HUES48 (cell line): Measurements from ENCODE around the gene KRT27.

Experiments
- H3K27ac ChIP-seq: one replicate; pipeline ENCODE4 v1.7.0; 2013; ENCODE audit warnings: low read depth, low read length, inconsistent platforms
- H3K27me3 ChIP-seq: 2 replicates; pipeline ENCODE4 v1.6.1; 2013; ENCODE audit warnings: mild to moderate bottlenecking, low read length; ENCODE audit not compliant: control insufficient read depth, insufficient read depth
- H3K36me3 ChIP-seq: 2 replicates; pipeline ENCODE4 v1.6.1; 2013; ENCODE audit warnings: low read length; ENCODE audit not compliant: control insufficient read depth, insufficient read depth
- H3K4me1 ChIP-seq: 2 replicates; pipeline ENCODE4 v1.6.1; 2013; ENCODE audit warnings: mild to moderate bottlenecking, low read length; ENCODE audit not compliant: control insufficient read depth, insufficient read depth
- H3K4me3 ChIP-seq: 2 replicates; pipeline ENCODE4 v1.5.1; 2013; ENCODE audit warnings: mild to moderate bottlenecking, low read depth, low read length
- H3K9ac ChIP-seq: 2 replicates; pipeline ENCODE4 v1.6.1; 2013; ENCODE audit warnings: mild to moderate bottlenecking, low read depth, low read length, moderate library complexity
- H3K9me3 ChIP-seq: 2 replicates; pipeline ENCODE4 v1.6.1; 2013; ENCODE audit warnings: low read length; ENCODE audit not compliant: control insufficient read depth, insufficient read depth

Gene KRT27

DNA sequence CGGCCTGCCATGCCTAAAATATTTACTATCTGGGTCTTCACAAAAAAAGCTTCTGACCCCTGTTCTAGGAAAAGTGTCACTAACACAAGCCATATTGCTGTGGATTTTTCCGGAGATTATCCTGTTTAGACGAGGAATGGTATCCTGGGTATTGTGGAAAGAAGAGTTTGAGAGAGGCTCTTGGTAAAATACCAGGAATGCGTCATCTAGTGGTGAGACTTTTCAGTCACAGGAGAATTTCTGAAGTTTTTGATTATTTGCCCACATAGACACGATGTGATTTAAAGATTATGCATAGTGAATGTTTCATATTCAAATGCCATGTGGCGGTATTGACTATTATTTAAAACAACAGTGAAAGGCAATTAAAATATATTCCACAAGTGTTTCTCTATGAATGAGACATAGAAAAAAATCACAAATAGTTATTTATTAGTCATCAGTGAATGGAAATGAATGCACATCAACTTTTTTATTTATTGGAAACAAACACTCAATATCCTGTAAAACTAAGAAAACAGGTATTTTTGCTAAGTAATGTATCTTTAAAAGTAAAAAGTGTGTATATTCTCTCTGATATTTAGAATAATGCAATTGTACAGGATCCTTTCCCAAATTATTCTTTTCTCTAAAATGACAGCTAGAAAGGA is 9.6 kb upstream of the KRT27 start:
- Histone ChIP-seq H3K9ac (no peak overlapping the region), H3K36me3 (no peaks in the 10 kb centered on the region), H3K9me3 (no peaks in the 10 kb centered on the region), H3K4me1 (no peaks in the 10 kb centered on the region), H3K27me3 (no peaks in the 10 kb centered on the region), H3K4me3 (no peak overlapping the region), H3K27ac (no peak overlapping the region)

DNA sequence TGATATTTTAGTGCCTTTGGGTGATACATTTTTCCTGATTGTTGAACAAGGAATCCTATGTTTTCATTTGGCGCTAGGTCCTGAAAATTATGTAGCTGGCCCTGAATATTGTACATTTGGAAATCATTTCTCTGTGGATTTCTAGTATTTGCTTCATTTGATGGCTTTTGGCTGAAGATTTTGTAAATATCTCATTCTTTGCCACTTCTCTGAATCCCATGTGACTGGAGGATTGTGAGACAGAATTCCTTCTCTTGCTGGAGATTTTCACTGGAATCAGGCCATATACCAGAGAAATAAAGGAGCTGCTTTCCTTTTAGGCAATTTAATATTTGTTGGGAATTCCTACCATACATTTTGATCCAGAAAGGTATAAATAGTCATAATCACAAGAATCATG is 8.8 kb upstream of the KRT27 start:
- Histone ChIP-seq H3K36me3 (no peaks in the 10 kb centered on the region), H3K27ac (no peak overlapping the region), H3K27me3 (no peaks in the 10 kb centered on the region), H3K4me1 (no peaks in the 10 kb centered on the region), H3K9ac (no peak overlapping the region), H3K4me3 (no peak overlapping the region), H3K9me3 (no peaks in the 10 kb centered on the region)

DNA sequence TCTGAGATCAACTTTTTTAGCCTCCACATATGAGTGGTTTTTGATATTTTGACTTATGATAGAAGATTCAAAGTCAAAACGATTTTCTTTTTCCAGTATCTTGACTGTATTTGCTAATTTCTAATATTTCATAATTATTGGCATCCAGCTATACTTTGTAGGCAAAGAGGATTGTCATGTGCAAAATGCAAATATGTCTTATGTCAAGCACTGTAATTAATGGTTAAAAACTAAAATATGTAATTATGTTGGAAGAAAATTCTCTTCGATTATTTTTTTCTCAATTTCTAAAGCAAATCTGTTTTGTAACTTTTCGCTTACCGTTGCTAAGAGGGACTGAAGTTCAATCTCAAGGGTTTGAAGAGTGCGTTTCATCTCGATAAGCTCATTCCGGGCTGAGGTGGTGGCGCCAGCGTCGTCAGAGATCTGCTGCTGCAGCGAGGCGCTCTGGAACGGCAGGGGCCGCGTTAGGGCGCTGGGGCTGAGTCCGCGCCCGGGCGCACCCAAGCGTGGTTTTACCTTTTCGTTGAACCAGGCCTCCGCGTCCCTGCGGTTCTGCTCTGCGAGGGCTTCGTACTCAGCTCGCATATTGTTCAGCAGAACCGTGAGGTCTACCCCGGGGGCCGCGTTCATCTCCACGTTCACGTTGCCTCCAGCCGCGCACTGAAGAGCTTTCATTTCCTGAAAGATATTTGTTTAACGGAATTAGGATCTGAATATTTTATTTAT is 3.0 kb downstream of the KRT27 start:
- H3K4me3 ChIP-seq, result no peak overlapping the region
- H3K27me3 ChIP-seq, result peaks cover 16% of the 10 kb centered on the region
- H3K27ac ChIP-seq, result no peak overlapping the region
- no peaks in the 10 kb centered on the region for H3K9me3 ChIP-seq
- no peak overlapping the region for H3K9ac ChIP-seq
- H3K4me1 ChIP-seq, result no peaks in the 10 kb centered on the region
- no peaks in the 10 kb centered on the region for H3K36me3 ChIP-seq

DNA sequence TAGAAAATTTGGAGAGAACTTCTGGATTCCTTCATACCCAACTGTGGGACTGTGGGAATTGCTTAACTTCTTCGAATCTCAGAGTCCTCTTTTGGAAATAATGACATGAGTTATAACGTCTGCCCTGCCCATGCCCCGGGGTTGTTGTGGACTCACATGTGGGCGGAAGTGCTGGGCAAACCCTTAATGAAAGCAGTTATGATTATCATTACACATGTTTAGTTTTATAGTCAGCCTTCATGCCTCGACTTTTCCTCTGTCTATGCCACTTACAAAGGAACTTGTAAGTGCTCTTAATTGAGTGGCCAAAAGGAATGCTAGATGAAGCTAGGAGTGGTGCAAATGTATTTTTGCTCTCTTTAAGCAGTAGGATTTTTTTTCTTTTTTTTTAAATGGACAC is 3.9 kb downstream of the KRT27 start:
- Histone ChIP-seq H3K4me1 (no peaks in the 10 kb centered on the region), H3K27me3 (peaks cover 16% of the 10 kb centered on the region), H3K27ac (no peak overlapping the region), H3K9ac (no peak overlapping the region), H3K9me3 (no peaks in the 10 kb centered on the region), H3K36me3 (no peaks in the 10 kb centered on the region), H3K4me3 (no peak overlapping the region)

DNA sequence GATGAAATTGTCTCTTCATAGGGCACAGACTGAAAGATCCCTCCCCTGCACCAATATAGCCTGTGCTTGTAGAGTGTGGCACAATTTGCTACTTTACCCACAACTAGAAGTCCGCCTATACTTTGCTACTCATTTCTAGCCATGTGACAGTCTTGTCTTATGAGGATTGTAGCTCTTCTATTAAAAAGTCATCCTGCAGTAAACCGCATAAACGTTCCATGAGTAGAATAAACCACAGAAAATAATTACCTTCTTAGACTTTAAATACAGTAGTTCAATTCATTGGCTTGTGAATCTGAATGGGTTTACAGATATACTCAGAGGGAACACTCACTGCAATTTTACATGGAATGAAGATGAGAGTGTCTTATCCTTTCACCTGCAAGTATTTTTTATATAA is 4.4 kb downstream of the KRT27 start:
- Histone ChIP-seq H3K27ac (no peak overlapping the region), H3K27me3 (peaks cover 16% of the 10 kb centered on the region), H3K9me3 (no peaks in the 10 kb centered on the region), H3K9ac (no peak overlapping the region), H3K4me1 (no peaks in the 10 kb centered on the region), H3K36me3 (no peaks in the 10 kb centered on the region), H3K4me3 (no peak overlapping the region)

DNA sequence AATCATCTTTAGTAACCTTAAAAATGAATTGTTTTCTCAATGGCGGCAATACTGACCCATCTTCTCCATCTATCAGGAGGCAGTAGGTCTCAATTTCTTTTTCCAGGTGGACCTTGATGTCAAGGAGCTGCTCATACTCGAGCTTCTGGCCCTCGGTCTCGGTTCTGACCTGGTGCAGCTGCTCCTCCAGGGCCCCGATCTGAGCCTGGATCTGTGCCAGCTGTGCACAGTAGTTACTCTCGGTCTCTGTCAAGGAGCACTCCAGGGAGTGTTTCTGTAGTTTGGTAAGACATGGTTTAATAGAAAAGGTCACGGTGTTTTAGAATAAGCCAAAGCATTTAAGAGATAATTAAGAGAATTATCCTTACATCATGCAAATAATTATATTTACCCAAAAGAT is 4.9 kb downstream of the KRT27 start:
- Histone ChIP-seq H3K36me3 (no peaks in the 10 kb centered on the region), H3K4me1 (no peaks in the 10 kb centered on the region), H3K9ac (no peak overlapping the region), H3K4me3 (no peak overlapping the region), H3K27ac (no peak overlapping the region), H3K9me3 (no peaks in the 10 kb centered on the region), H3K27me3 (peaks cover 16% of the 10 kb centered on the region)

DNA sequence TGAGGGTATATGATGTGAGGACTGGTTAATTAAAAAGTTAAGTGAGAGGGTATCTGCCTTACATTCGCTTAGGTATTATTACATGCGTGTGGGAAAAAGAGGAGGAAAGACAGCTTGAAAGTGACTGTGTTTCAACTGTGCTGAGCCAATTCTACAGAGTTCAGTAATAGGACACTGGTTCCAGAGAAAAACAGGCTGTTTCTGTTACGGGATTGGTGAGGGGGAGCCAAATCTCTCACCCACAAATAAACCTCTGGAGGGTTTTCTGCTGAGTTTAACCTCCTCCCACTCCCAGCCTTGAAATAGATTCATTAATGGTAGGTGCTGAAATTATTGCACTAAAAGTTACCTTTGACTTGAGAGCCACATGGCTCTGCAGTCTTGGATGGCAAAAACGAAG is 6.4 kb downstream of the KRT27 start:
- peaks cover 16% of the 10 kb centered on the region for H3K27me3 ChIP-seq
- H3K9ac ChIP-seq, result no peak overlapping the region
- H3K4me1 ChIP-seq, result no peaks in the 10 kb centered on the region
- H3K36me3 ChIP-seq, result no peaks in the 10 kb centered on the region
- H3K27ac ChIP-seq, result no peak overlapping the region
- H3K4me3 ChIP-seq, result no peak overlapping the region
- H3K9me3 ChIP-seq, result no peaks in the 10 kb centered on the region

DNA sequence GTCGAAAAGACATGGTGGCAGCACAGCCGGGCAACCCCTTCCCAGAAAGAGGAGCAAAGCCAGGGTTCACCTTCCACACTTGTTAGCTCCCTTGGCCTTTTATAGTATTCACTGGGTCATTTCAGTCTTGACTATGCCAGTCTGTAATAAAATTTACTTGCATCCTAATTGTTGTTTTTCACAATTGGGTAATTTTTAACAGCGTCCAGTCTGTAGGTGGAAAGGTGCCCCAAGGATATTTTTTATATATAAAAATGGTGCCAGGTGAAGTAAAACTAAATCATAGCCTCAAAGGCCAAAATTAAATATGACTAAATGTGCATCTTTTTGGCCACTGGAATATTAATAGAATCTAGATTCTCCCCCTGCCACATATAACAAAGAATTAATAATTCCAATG is 10.2 kb downstream of the KRT27 start, which contains the start of gene KRT26:
TSS of gene KRT26 (minus strand) at position 101 of the 400 bp plus-strand sequence. CDS start at position 13, 88 bp downstream.
- no peaks in the 10 kb centered on the region for H3K27me3 ChIP-seq
- H3K4me3 ChIP-seq, result no peak within 1 kb of the TSS
- no peaks in the 10 kb centered on the region for H3K4me1 ChIP-seq
- no peaks in the 10 kb centered on the region for H3K36me3 ChIP-seq
- H3K9ac ChIP-seq, result no peak within 1 kb of the TSS
- no peak within 1 kb of the TSS for H3K27ac ChIP-seq
- no peaks in the 10 kb centered on the region for H3K9me3 ChIP-seq

DNA sequence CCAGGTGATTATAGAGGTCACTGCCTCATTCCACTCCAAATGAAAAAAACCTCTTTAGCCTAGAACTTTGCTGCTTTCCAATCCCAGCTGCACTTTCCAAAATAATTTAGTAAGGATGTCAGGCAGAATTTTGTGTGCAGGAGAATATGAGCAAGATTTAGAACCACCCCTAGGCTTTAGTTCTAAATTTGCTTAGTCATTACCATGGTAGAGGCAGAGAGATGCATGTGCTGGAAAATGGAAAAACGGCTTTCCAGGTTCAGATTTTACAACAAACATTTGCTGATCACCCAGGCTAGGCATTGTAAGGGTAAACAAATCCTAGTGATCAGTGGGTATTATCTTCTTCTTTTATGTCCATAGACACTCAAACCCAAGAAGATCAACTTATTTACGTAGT is 16.7 kb downstream of the KRT27 start:
- no peak overlapping the region for H3K9ac ChIP-seq
- no peaks in the 10 kb centered on the region for H3K36me3 ChIP-seq
- peaks cover 22% of the 10 kb centered on the region for H3K9me3 ChIP-seq
- no peaks in the 10 kb centered on the region for H3K27me3 ChIP-seq
- no peak overlapping the region for H3K4me3 ChIP-seq
- no peak overlapping the region for H3K27ac ChIP-seq
- no peaks in the 10 kb centered on the region for H3K4me1 ChIP-seq

DNA sequence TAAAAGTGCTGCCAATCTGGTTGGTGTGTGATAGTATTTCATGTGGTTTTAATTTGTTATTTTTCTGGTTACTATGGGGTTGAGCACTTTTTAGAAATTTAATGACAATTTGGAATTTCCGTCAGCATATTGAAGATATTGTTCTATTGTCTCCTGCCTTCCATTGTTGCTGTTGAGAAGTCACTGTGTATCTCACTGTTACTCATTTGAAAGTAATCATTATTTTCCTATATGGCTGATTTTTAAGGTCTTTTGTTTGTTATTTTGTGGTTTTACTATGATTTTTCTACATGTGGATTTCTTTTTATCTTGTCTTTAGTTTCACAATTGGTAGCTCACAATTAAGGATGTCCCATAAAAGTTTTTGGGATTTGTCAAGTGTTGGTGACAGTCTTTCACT is 18.6 kb downstream of the KRT27 start:
- peaks cover 26% of the 10 kb centered on the region for H3K9me3 ChIP-seq
- no peak overlapping the region for H3K4me3 ChIP-seq
- H3K9ac ChIP-seq, result no peak overlapping the region
- no peaks in the 10 kb centered on the region for H3K4me1 ChIP-seq
- H3K27ac ChIP-seq, result no peak overlapping the region
- no peaks in the 10 kb centered on the region for H3K36me3 ChIP-seq
- H3K27me3 ChIP-seq, result no peaks in the 10 kb centered on the region

DNA sequence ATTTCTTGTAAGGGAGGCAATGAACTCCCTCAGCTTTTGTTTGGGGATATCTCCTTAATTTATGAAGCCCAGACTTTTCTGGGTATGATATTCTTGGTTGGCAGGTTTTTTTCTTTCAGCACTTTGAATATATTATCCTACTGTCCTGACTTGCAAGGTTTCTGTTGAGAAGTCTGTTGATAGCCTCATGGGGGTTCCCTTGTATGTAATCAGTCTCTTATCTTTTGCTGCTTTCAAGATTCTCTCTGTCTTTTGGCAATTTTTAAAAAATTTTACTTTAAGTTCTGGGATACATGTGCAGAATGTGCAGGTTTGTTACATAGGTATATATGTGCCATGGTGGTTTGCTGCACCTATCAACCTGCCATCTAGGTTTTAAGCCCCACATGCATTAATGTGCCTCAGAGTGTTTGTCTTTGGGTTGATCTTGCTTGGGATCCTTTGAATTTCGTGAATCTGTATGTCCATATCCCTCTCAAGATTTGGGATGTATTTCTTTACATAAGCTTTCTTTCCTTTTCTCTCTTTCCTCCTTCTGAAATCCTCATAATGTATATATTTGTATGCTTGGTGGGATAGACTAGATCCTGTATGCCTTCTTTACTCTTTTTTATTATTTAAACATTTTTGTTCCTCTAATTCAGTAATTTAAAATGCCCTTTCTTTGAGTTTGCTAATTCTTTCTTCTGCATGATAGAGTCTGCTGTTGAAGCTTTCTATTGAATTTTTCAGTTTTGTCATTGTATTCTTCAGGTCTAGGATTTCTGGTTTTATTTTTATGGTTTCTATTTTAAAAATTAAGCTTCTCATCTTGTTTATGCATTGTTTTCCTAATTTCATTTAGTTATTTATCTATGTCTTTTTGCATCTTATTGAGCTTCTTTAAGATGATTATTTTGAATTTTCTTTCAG is 22.0 kb downstream of the KRT27 start:
- Histone ChIP-seq H3K9ac (no peak overlapping the region), H3K36me3 (no peaks in the 10 kb centered on the region), H3K4me3 (no peak overlapping the region), H3K4me1 (no peaks in the 10 kb centered on the region), H3K27ac (no peak overlapping the region), H3K9me3 (peaks cover 26% of the 10 kb centered on the region), H3K27me3 (no peaks in the 10 kb centered on the region)
